ENCODE data around the gene CAMTA1. TPM values are rescaled to one million over a fixed set of nuclear protein-coding genes. Genes with fewer than 3 reads are reported as not detected.

Gene CAMTA1
- total RNA-seq, 1 experiment from 2014 or later: 69.5 TPM

DNA sequence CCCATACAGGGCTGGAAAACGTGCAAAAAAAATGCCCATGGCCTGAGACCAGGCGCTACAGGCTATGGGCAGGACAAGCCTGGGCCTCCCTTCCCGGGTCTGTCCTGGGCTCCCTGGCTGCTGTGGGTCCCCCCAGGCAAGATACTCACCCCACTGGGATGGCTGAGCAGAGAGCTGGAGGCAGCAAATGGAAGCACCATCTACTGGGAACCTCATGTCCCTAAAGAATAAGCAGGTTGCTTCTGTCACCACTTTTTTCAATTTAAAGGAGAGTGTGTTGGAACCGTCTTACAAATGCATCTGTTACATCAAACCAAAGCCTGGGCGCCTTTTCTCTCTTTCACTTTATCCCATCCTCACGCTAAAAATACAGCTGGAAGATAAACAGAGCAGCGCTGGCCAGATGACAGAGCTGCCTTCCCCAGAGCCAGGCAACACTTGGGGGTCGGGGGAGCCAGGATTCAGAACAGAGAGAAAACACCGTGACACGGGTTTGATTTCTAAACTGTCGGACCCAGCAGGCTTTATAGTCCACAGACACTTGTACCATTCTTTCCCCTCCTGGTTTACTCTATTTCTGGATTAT, 723.8 kb downstream of the CAMTA1 start:
- no peak overlapping the region for H2AFZ ChIP-seq (ENCODE audit: low read depth, low read length, poor library complexity, severe bottlenecking)
- no peaks in the 10 kb centered on the region for H3K79me2 ChIP-seq (ENCODE audit: insufficient read depth, low read length)
- H3K9me3 ChIP-seq (ENCODE audit: control insufficient read depth in 1 of 2, insufficient read depth in 1 of 2, low read depth in 1 of 2, low read length in 2 of 2): no peaks in the 10 kb centered on the region
- no TSS peak for BruUV-seq (replicated peaks)
- TF ChIP-seq, protein P1, sequence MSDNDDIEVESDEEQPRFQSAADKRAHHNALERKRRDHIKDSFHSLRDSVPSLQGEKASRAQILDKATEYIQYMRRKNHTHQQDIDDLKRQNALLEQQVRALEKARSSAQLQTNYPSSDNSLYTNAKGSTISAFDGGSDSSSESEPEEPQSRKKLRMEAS (IDR thresholded peaks at IDR 0.05): no peak
- TF ChIP-seq SRF (IDR thresholded peaks at IDR 0.05; ENCODE audit: low read depth) (no peak), EZH2phosphoT487 (IDR thresholded peaks at IDR 0.05; ENCODE audit: borderline replicate concordance) (no peak), RAD21 (IDR thresholded peaks at IDR 0.05; ENCODE audit: low read depth) (no peak), SP1 (IDR thresholded peaks at IDR 0.05; ENCODE audit: low read depth) (no peak), ZFX (IDR thresholded peaks at IDR 0.05) (no peak), EZH2 (IDR thresholded peaks at IDR 0.05) (no peak)
- TF ChIP-seq, protein P2, sequence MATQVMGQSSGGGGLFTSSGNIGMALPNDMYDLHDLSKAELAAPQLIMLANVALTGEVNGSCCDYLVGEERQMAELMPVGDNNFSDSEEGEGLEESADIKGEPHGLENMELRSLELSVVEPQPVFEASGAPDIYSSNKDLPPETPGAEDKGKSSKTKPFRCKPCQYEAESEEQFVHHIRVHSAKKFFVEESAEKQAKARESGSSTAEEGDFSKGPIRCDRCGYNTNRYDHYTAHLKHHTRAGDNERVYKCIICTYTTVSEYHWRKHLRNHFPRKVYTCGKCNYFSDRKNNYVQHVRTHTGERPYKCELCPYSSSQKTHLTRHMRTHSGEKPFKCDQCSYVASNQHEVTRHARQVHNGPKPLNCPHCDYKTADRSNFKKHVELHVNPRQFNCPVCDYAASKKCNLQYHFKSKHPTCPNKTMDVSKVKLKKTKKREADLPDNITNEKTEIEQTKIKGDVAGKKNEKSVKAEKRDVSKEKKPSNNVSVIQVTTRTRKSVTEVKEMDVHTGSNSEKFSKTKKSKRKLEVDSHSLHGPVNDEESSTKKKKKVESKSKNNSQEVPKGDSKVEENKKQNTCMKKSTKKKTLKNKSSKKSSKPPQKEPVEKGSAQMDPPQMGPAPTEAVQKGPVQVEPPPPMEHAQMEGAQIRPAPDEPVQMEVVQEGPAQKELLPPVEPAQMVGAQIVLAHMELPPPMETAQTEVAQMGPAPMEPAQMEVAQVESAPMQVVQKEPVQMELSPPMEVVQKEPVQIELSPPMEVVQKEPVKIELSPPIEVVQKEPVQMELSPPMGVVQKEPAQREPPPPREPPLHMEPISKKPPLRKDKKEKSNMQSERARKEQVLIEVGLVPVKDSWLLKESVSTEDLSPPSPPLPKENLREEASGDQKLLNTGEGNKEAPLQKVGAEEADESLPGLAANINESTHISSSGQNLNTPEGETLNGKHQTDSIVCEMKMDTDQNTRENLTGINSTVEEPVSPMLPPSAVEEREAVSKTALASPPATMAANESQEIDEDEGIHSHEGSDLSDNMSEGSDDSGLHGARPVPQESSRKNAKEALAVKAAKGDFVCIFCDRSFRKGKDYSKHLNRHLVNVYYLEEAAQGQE (IDR thresholded peaks at IDR 0.05; ENCODE audit: low read depth): no peak
- no peak for DNase-seq (ENCODE audit: low read depth, low spot score)
- no peak for ATAC-seq
- H3K4me2 ChIP-seq (ENCODE audit: low read length): no peak overlapping the region
- no peak overlapping the region for H3K9ac ChIP-seq (ENCODE audit: low read length)
- no peaks in the 10 kb centered on the region for H3K9me2 ChIP-seq (ENCODE audit: insufficient read depth)
- H4K20me1 ChIP-seq (ENCODE audit: insufficient read depth): no peaks in the 10 kb centered on the region
- H3K27ac ChIP-seq (ENCODE audit: low read depth, low read length): no peak overlapping the region
- H3K27me3 ChIP-seq (ENCODE audit: insufficient read depth, low read length): no peaks in the 10 kb centered on the region
- ChIA-PET CTCF (no interaction called here), RAD21 (ENCODE audit: low non-redundant PET in 1 of 2, low total read pairs in 2 of 2, uncharacterized antibody in 2 of 2, unreplicated experiment in 2 of 2) (no interaction called here), POLR2A (no interaction called here)
- no peak overlapping the region for H3K4me3 ChIP-seq (replicated peaks in 1 of 2; ENCODE audit: low read depth in 1 of 2, low read length in 2 of 2)
- H3K4me1 ChIP-seq (ENCODE audit: control insufficient read depth in 1 of 2, insufficient read depth in 2 of 2, low read length in 2 of 2): no peaks in the 10 kb centered on the region
- no peaks in the 10 kb centered on the region for H3K36me3 ChIP-seq (ENCODE audit: control insufficient read depth in 1 of 2, insufficient read depth in 2 of 2, low read length in 2 of 2)
- intact Hi-C loops (cut with micrococcal nuclease): no loop called here

Measured in HCT116 (cell line).